Progenitor cell of endocrine pancreas (in vitro differentiated cells): Measurements from ENCODE around the gene DHX16. TPM values are rescaled to one million over a fixed set of nuclear protein-coding genes. Genes with fewer than 3 reads are reported as not detected.

Experiments used
- DNase-seq: peaks from one replicate; pipeline ENCODE4 v3.0.0; 2021; ENCODE audit warnings: low spot score; ENCODE audit not compliant: unreplicated experiment
- H3K27ac Mint-ChIP-seq: 2 replicates; pipeline ENCODE4 v1.8.0; 2021; ENCODE audit warnings: mild to moderate bottlenecking, moderate library complexity, mixed read lengths
- H3K27me3 Mint-ChIP-seq: 2 replicates; pipeline ENCODE4 v1.8.0; 2021; ENCODE audit warnings: mixed read lengths
- H3K36me3 Mint-ChIP-seq: 2 replicates; pipeline ENCODE4 v1.8.0; 2022; ENCODE audit warnings: mixed read lengths; ENCODE audit not compliant: insufficient read depth
- H3K4me1 Mint-ChIP-seq: 2 replicates; pipeline ENCODE4 v1.8.0; 2021; ENCODE audit warnings: low read depth, mixed read lengths
- H3K4me3 Mint-ChIP-seq: 2 replicates; pipeline ENCODE4 v1.8.0; 2021; ENCODE audit warnings: low read depth, mild to moderate bottlenecking, moderate library complexity, mixed read lengths
- H3K9me3 Mint-ChIP-seq: 2 replicates; pipeline ENCODE4 v1.8.0; 2021; ENCODE audit warnings: low read depth, mixed read lengths
- CTCF ChIP-seq: fragments of 200-600 bp; sonication (generic); IDR thresholded peaks from one replicate; pipeline ENCODE4 v1.5.0; 2021; ENCODE audit warnings: antibody characterized with exemption, mild to moderate bottlenecking; ENCODE audit not compliant: unreplicated experiment
- total RNA-seq: library from RNA; stranded (reverse); gene quantifications from 2 replicates; pipeline ENCODE4 v1.2.1, GENCODE V29; 2021

Gene DHX16
- total RNA-seq, 1 donor from 2014 or later, result 31.0 TPM

GRCh38 chr6:30635834-30636233 is 37.0 kb downstream of the DHX16 start:
- no peak for TF ChIP-seq CTCF
- Mint-ChIP-seq H3K27me3 (no peaks in the 10 kb centered on the region), H3K4me3 (no peak overlapping the region), H3K27ac (no peak overlapping the region), H3K36me3 (peaks cover 35% of the 10 kb centered on the region), H3K4me1 (no peaks in the 10 kb centered on the region), H3K9me3 (no peaks in the 10 kb centered on the region)
- no peak for DNase-seq

GRCh38 chr6:30626484-30627366 is 46.1 kb downstream of the DHX16 start, which contains the start of gene ATAT1:
ATAT1 (plus strand) TSS chr6:30626874.
- Mint-ChIP-seq H3K4me3 (peak within 1 kb of the TSS; percentile 93), H3K36me3 (peaks cover 20% of the 10 kb centered on the region), H3K4me1 (peaks cover 17% of the 10 kb centered on the region), H3K27me3 (no peaks in the 10 kb centered on the region), H3K27ac (peak within 1 kb of the TSS; percentile 98), H3K9me3 (no peaks in the 10 kb centered on the region)
- peak; percentile 71 for DNase-seq
- TF ChIP-seq CTCF, result peak; percentile 48

- Mint-ChIP-seq H3K9me3 (no peaks in the 10 kb centered on the region), H3K36me3 (peaks cover 13% of the 10 kb centered on the region), H3K27ac (peak overlapping the region; percentile 47), H3K4me3 (peak overlapping the region; percentile 93), H3K27me3 (no peaks in the 10 kb centered on the region), H3K4me1 (peaks cover 17% of the 10 kb centered on the region)
- DNase-seq, result no peak
- TF ChIP-seq CTCF, result no peak
Observed at GRCh38 chr6:30625511-30625910, 47.3 kb downstream of the DHX16 start.

GRCh38 chr6:30619561-30619960 is 53.2 kb downstream of the DHX16 start:
- Mint-ChIP-seq H3K9me3 (no peaks in the 10 kb centered on the region), H3K4me3 (no peak overlapping the region), H3K4me1 (peaks cover 10% of the 10 kb centered on the region), H3K27me3 (no peaks in the 10 kb centered on the region), H3K36me3 (peaks cover 23% of the 10 kb centered on the region), H3K27ac (no peak overlapping the region)
- DNase-seq, result no peak
- TF ChIP-seq CTCF, result no peak

GRCh38 chr6:30618270-30618797 is 54.5 kb downstream of the DHX16 start:
- TF ChIP-seq CTCF, result no peak
- Mint-ChIP-seq H3K27ac (peak overlapping the region; percentile 100), H3K9me3 (no peaks in the 10 kb centered on the region), H3K27me3 (no peaks in the 10 kb centered on the region), H3K36me3 (peaks cover 25% of the 10 kb centered on the region), H3K4me1 (peaks cover 19% of the 10 kb centered on the region), H3K4me3 (peak overlapping the region; percentile 100)
- no peak for DNase-seq
